Measurements from ENCODE around the gene SLC44A4. TPM values are rescaled to one million over a fixed set of nuclear protein-coding genes. Genes with fewer than 3 reads are reported as not detected.

The SLC44A4 gene
- total and polyA plus RNA-seq, 9 of the 15 experiments (the other 6 are each of a cell fraction or from before 2014, with no cell fraction given), result 7.9 to 18.6 (median 11.2) TPM

DNA sequence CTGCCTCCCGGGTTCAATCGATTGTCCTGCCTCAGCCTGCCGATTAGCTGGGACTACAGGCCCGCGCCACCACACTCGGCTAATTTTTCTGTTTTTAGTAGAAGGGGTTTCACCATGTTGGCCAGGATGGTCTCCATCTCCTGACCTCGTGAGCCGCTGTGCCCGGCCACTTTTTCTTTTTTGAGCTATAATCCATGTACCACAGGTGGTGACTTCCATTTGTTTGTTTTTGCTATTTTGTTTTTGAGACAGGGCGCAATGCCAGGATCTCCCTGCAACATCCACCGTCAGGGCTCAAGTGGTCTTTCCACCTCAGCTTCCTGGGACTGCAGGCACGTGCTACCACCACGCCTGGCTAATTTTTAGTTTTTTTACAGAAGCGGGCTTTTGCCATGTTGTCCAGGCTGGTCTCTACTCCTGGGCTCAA, 42.7 kb downstream of the SLC44A4 start (continued):
- TF ChIP-seq, protein P1, sequence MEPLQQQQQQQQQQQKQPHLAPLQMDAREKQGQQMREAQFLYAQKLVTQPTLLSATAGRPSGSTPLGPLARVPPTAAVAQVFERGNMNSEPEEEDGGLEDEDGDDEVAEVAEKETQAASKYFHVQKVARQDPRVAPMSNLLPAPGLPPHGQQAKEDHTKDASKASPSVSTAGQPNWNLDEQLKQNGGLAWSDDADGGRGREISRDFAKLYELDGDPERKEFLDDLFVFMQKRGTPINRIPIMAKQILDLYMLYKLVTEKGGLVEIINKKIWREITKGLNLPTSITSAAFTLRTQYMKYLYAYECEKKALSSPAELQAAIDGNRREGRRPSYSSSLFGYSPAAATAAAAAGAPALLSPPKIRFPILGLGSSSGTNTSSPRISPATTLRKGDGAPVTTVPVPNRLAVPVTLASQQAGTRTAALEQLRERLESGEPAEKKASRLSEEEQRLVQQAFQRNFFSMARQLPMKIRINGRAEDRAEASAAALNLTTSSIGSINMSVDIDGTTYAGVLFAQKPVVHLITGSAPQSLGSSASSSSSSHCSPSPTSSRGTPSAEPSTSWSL (CRISPR knock-in tag; IDR thresholded peaks at IDR 0.05; ENCODE audit: borderline replicate concordance), result no peak
- TF ChIP-seq SMC3 (conservative IDR thresholded peaks at IDR 0.05; ENCODE audit: insufficient read depth, low read depth, low read length), result no peak
- no peak for TF ChIP-seq TOE1 (IDR thresholded peaks at IDR 0.05; ENCODE audit: borderline replicate concordance)
- TF ChIP-seq TOE1 (CRISPR knock-in tag; IDR thresholded peaks at IDR 0.05; ENCODE audit: borderline replicate concordance, low read depth), result peak; percentile 47; the same call in 1 of the 2 replicates
- no peak for TF ChIP-seq SOX6 (IDR thresholded peaks at IDR 0.05)
- TF ChIP-seq HDGF (IDR thresholded peaks at IDR 0.05), result peak; percentile 74; the same call in 1 of the 2 replicates
- TF ChIP-seq, protein P2, sequence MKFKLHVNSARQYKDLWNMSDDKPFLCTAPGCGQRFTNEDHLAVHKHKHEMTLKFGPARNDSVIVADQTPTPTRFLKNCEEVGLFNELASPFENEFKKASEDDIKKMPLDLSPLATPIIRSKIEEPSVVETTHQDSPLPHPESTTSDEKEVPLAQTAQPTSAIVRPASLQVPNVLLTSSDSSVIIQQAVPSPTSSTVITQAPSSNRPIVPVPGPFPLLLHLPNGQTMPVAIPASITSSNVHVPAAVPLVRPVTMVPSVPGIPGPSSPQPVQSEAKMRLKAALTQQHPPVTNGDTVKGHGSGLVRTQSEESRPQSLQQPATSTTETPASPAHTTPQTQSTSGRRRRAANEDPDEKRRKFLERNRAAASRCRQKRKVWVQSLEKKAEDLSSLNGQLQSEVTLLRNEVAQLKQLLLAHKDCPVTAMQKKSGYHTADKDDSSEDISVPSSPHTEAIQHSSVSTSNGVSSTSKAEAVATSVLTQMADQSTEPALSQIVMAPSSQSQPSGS (CRISPR knock-in tag; IDR thresholded peaks at IDR 0.05), result no peak
- TF ChIP-seq, protein P3, sequence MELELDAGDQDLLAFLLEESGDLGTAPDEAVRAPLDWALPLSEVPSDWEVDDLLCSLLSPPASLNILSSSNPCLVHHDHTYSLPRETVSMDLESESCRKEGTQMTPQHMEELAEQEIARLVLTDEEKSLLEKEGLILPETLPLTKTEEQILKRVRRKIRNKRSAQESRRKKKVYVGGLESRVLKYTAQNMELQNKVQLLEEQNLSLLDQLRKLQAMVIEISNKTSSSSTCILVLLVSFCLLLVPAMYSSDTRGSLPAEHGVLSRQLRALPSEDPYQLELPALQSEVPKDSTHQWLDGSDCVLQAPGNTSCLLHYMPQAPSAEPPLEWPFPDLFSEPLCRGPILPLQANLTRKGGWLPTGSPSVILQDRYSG (tag; conservative IDR thresholded peaks at IDR 0.05; ENCODE audit: low read depth), result 0 out of 2 replicates have a peak, but pooled peaks have one; percentile 22
- TF ChIP-seq DPF2 (IDR thresholded peaks at IDR 0.05), result no peak
- TF ChIP-seq, protein P4, sequence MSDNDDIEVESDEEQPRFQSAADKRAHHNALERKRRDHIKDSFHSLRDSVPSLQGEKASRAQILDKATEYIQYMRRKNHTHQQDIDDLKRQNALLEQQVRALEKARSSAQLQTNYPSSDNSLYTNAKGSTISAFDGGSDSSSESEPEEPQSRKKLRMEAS (CRISPR knock-in tag; IDR thresholded peaks at IDR 0.05), result peak; percentile 78
- TF ChIP-seq POLR3A (IDR thresholded peaks at IDR 0.05; ENCODE audit: borderline replicate concordance, extremely low read depth, insufficient read depth, insufficient read length), result no peak
- TF ChIP-seq MTA3 (IDR thresholded peaks at IDR 0.05; ENCODE audit: borderline replicate concordance), result peak; percentile 31; the same call in 1 of the 2 replicates
- no peak for TF ChIP-seq NFIX (CRISPR knock-in tag; IDR thresholded peaks at IDR 0.05; ENCODE audit: low read depth)
- TF ChIP-seq, protein P5, sequence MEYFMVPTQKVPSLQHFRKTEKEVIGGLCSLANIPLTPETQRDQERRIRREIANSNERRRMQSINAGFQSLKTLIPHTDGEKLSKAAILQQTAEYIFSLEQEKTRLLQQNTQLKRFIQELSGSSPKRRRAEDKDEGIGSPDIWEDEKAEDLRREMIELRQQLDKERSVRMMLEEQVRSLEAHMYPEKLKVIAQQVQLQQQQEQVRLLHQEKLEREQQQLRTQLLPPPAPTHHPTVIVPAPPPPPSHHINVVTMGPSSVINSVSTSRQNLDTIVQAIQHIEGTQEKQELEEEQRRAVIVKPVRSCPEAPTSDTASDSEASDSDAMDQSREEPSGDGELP (CRISPR knock-in tag; IDR thresholded peaks at IDR 0.05; ENCODE audit: borderline replicate concordance), result peak; percentile 48; the same call in 1 of the 2 replicates
- TF ChIP-seq FOXM1 (IDR thresholded peaks at IDR 0.05; ENCODE audit: low read depth), result no peak
- no peak for TF ChIP-seq FOXM1 (CRISPR knock-in tag; IDR thresholded peaks at IDR 0.05; ENCODE audit: low read depth)
- TF ChIP-seq EP400 (IDR thresholded peaks at IDR 0.05), result no peak
- TF ChIP-seq, protein P6, sequence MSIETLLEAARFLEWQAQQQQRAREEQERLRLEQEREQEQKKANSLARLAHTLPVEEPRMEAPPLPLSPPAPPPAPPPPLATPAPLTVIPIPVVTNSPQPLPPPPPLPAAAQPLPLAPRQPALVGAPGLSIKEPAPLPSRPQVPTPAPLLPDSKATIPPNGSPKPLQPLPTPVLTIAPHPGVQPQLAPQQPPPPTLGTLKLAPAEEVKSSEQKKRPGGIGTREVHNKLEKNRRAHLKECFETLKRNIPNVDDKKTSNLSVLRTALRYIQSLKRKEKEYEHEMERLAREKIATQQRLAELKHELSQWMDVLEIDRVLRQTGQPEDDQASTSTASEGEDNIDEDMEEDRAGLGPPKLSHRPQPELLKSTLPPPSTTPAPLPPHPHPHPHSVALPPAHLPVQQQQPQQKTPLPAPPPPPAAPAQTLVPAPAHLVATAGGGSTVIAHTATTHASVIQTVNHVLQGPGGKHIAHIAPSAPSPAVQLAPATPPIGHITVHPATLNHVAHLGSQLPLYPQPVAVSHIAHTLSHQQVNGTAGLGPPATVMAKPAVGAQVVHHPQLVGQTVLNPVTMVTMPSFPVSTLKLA (conservative IDR thresholded peaks at IDR 0.05), result no peak
- TF ChIP-seq POLR2AphosphoS5 (IDR thresholded peaks at IDR 0.05; ENCODE audit: control insufficient read depth, insufficient read depth, low read depth, low read length), result no peak
